Peyer's patch (tissue), 4 donors: Measurements from ENCODE around the gene ZSWIM1. TPM values are rescaled to one million over a fixed set of nuclear protein-coding genes. Genes with fewer than 3 reads are reported as not detected.

Source experiments
- DNase-seq, 3 donors: peaks; one replicate each; pipeline ENCODE4 v3.0.0-alpha.2; 2017 to 2019
- H3K27ac ChIP-seq, 4 donors: fragments of 200-600 bp; sonication (generic); one replicate each; pipeline ENCODE4 v1.5.1; 2016 to 2019
- H3K27me3 ChIP-seq, 2 donors: fragments of 200-600 bp; sonication (generic); one replicate each; pipeline ENCODE4 v1.5.1; 2019
- H3K36me3 ChIP-seq, 3 donors: fragments of 200-600 bp; sonication (generic); one replicate each; pipeline ENCODE4 v1.5.1; 2016 to 2019
- H3K4me1 ChIP-seq, 4 donors: fragments of 200-600 bp; sonication (generic); one replicate each; pipeline ENCODE4 v1.5.1; 2016 to 2019
- H3K4me3 ChIP-seq, 4 donors: fragments of 200-600 bp; sonication (generic); 1 replicate in 3 of 4; 2 replicates in 1 of 4; pipeline ENCODE4 v1.5.1; 2016 to 2019; ENCODE audit warnings: mild to moderate bottlenecking in 1 of 4
- H3K9me3 ChIP-seq, 4 donors: fragments of 200-600 bp; sonication (generic); one replicate each; pipeline ENCODE4 v1.5.1; 2016 to 2019; ENCODE audit warnings: mild to moderate bottlenecking in 1 of 4
- CTCF ChIP-seq, 6 experiments: fragments of 450-650 bp in 4 of 6; fragments of 200-600 bp in 2 of 6; sonication (generic) in 1 of 6; IDR thresholded peaks; one replicate each; pipeline ENCODE4 v1.5.1; 2017 to 2019; ENCODE audit warnings: antibody characterized with exemption in 6 of 6, mild to moderate bottlenecking in 3 of 6, moderate library complexity in 1 of 6
- POLR2A ChIP-seq, 2 donors: fragments of 450-650 bp; IDR thresholded peaks; one replicate each; pipeline ENCODE4 v1.5.1; 2017; ENCODE audit warnings: antibody characterized with exemption in 2 of 2, mild to moderate bottlenecking in 2 of 2, moderate library complexity in 2 of 2
- total RNA-seq, 4 donors: library from RNA; depleted of rRNA; stranded (reverse); fragments of >200 nt; gene quantifications; one replicate each; pipeline ENCODE4 v1.1.0, GENCODE V29; 2016

Gene ZSWIM1
- total RNA-seq, 4 donors from 2014 or later, result 6.6 to 14.5 (median 11.9) TPM

- peaks cover 0 to 39% (median 0%) of the 10 kb centered on the region in 3 donors for H3K36me3 ChIP-seq
- peak within 1 kb of the TSS; percentile 71 to 89 (median 88) for H3K4me3 ChIP-seq
- peak in 2 of 6 experiments; percentile 2 to 7 for TF ChIP-seq CTCF (IDR thresholded peaks at IDR 0.05)
- TF ChIP-seq POLR2A (IDR thresholded peaks at IDR 0.05), result peak; percentile 65 to 70
- H3K9me3 ChIP-seq, result no peaks in the 10 kb centered on the region
- peak within 1 kb of the TSS; percentile 72 to 92 (median 84) for H3K27ac ChIP-seq
- H3K4me1 ChIP-seq, result peaks cover 0 to 38% (median 11%) of the 10 kb centered on the region in 4 donors
- no peaks in the 10 kb centered on the region for H3K27me3 ChIP-seq
- DNase-seq, result peak; percentile 96 to 98 (median 98)
Measured at GRCh38 chr20:45890985-45891983, 10.3 kb downstream of the ZSWIM1 start, which contains the start of the genes CTSA and NEURL2. TSS of gene CTSA (plus strand) at chr20:45891335. CDS start at chr20:45891569, 234 bp downstream. TSS of gene NEURL2 (minus strand) at chr20:45891208. CDS start at chr20:45890991, 217 bp downstream.

GRCh38 chr20:45892049-45892825 lies 11.2 kb downstream of the ZSWIM1 start:
- H3K36me3 ChIP-seq, result peaks cover 0 to 43% (median 0%) of the 10 kb centered on the region in 3 donors
- DNase-seq, result no peak
- H3K4me3 ChIP-seq, result peak overlapping the region; percentile 71 to 89 (median 88)
- TF ChIP-seq CTCF (IDR thresholded peaks at IDR 0.05) (no peak), POLR2A (IDR thresholded peaks at IDR 0.05) (no peak)
- H3K27ac ChIP-seq, result peak overlapping the region in 3 of 4 donors; percentile 83 to 92 (median 84)
- H3K4me1 ChIP-seq, result peaks cover 0 to 38% (median 11%) of the 10 kb centered on the region in 4 donors
- no peaks in the 10 kb centered on the region for H3K27me3 ChIP-seq
- no peaks in the 10 kb centered on the region for H3K9me3 ChIP-seq

DNA sequence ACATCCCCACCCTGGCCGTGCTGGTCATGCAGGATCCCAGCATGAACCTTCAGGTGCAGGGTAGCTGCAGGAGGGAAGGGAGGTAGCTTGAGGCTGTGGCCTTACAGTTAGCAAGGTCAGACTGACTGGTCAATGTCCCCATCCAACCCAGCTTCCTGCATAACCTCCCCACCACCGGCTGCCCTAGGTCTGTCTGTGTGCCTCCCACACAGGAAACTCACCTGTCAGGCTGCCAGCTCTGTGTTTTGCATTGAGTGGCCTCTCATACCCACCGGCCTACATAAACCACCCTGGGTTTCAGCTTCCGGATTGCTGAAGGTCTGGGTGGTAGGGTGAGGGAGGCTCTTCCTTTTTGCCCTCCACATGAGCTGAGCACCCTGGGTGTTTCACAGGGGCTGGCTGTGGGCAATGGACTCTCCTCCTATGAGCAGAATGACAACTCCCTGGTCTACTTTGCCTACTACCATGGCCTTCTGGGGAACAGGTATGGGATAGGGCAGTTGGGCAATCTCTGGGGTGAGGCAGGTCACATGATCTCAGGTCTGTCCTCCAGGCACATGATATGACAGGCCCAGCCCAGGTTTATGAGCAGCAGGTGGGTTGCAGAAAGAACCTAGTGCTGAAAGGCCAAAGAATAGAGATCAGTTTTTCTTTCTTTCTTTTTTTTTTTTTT lies 11.9 kb downstream of the ZSWIM1 start:
- Histone ChIP-seq H3K27ac (peak overlapping the region; percentile 28 to 92 (median 47)), H3K36me3 (peaks cover 0 to 50% (median 0%) of the 10 kb centered on the region in 3 donors), H3K9me3 (no peaks in the 10 kb centered on the region), H3K4me1 (peaks cover 0 to 38% (median 11%) of the 10 kb centered on the region in 4 donors), H3K27me3 (no peaks in the 10 kb centered on the region), H3K4me3 (peak overlapping the region in 1 of 4 donors; percentile 71)
- TF ChIP-seq CTCF (IDR thresholded peaks at IDR 0.05) (no peak), POLR2A (IDR thresholded peaks at IDR 0.05) (peak in 1 of 2 donors; percentile 19)
- DNase-seq, result peak in 2 of 3 donors; percentile 68 to 73

DNA sequence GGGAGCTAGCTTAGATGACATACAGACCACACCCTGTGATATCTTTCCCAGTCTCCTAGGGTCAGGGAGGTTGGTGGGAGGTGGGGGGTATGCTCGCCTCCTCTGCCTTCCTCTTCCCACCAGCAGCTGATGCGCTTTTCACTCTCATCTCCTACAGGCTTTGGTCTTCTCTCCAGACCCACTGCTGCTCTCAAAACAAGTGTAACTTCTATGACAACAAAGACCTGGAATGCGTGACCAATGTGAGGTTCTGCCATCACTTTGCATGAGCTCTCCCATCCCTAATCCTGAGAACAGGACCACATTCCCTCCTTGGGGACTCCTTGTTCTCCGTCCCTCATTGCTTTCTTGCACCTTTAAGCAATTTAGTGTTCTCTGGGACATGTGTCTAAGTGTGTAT lies 12.8 kb downstream of the ZSWIM1 start:
- Histone ChIP-seq H3K4me3 (no peak overlapping the region), H3K27ac (no peak overlapping the region), H3K9me3 (no peaks in the 10 kb centered on the region), H3K36me3 (peaks cover 0 to 51% (median 0%) of the 10 kb centered on the region in 3 donors), H3K4me1 (peaks cover 0 to 37% (median 11%) of the 10 kb centered on the region in 4 donors), H3K27me3 (no peaks in the 10 kb centered on the region)
- no peak for DNase-seq
- TF ChIP-seq POLR2A (IDR thresholded peaks at IDR 0.05) (no peak), CTCF (IDR thresholded peaks at IDR 0.05) (no peak)

- Histone ChIP-seq H3K27ac (no peak overlapping the region), H3K36me3 (peaks cover 0 to 59% (median 0%) of the 10 kb centered on the region in 3 donors), H3K4me3 (no peak overlapping the region), H3K27me3 (no peaks in the 10 kb centered on the region), H3K9me3 (no peaks in the 10 kb centered on the region), H3K4me1 (peaks cover 0 to 27% (median 11%) of the 10 kb centered on the region in 4 donors)
- DNase-seq, result no peak
- TF ChIP-seq POLR2A (IDR thresholded peaks at IDR 0.05) (no peak), CTCF (IDR thresholded peaks at IDR 0.05) (no peak)
Measured at GRCh38 chr20:45894797-45895196, 13.8 kb downstream of the ZSWIM1 start.
